H1 (cell line): ENCODE results near the gene MAP1LC3A. TPM values are rescaled to one million over a fixed set of nuclear protein-coding genes. Genes with fewer than 3 reads are reported as not detected.

Experiments used
- CTCF ChIA-PET: fragments of 300-600 bp; sonication (Branson Sonifier 250); formaldehyde crosslinking; loops from one replicate; lab custom pipeline; 2021; ENCODE audit not compliant: partially characterized antibody; lab: Charles Lee
- POLR2A ChIA-PET: fragments of 300-600 bp; sonication (Branson Sonifier 250); formaldehyde crosslinking; loops from one replicate; lab custom pipeline; 2021; ENCODE audit warnings: inconsistent platforms; ENCODE audit not compliant: partially characterized antibody; lab: Charles Lee
- DNase-seq, 2 experiments: peaks; one replicate each; pipeline versions ENCODE4 v3.0.0 to v3.0.0-alpha.2; 2010 to 2022; ENCODE audit warnings: low spot score in 2 of 2, low read depth in 1 of 2, mixed read lengths in 1 of 2
- FAIRE-seq: peaks from 2 replicates; lab custom pipeline; 2011; peaks lifted over from hg19 to GRCh38; lab: Jason Lieb, UNC
- H2AFZ ChIP-seq: 2 replicates; pipeline ENCODE4 v1.8.1; 2012; ENCODE audit warnings: low read length, inconsistent platforms
- H2AK5ac ChIP-seq: 2 replicates; pipeline ENCODE4 v1.6.1; 2013; ENCODE audit warnings: low read depth, low read length
- H2BK120ac ChIP-seq: replicated peaks from 2 replicates; pipeline ENCODE3; 2013; ENCODE audit warnings: low read depth, low read length, inconsistent platforms
- H2BK12ac ChIP-seq: 2 replicates; pipeline ENCODE4 v1.6.1; 2013; ENCODE audit warnings: low read depth, low read length
- H2BK15ac ChIP-seq: 2 replicates; pipeline ENCODE4 v1.6.1; 2013; ENCODE audit warnings: low read length
- H2BK20ac ChIP-seq: 2 replicates; pipeline ENCODE4 v1.6.1; 2013; ENCODE audit warnings: low read length
- H2BK5ac ChIP-seq: 2 replicates; pipeline ENCODE4 v1.6.1; 2013; ENCODE audit warnings: low read depth, low read length
- H3K14ac ChIP-seq: 2 replicates; pipeline ENCODE4 v1.6.1; 2013; ENCODE audit warnings: inconsistent platforms; ENCODE audit not compliant: insufficient read length
- H3K18ac ChIP-seq: 2 replicates; pipeline ENCODE4 v1.6.1; 2013; ENCODE audit warnings: low read length; ENCODE audit errors: extremely low read depth
- H3K23ac ChIP-seq: 2 replicates; pipeline ENCODE4 v1.6.1; 2013; ENCODE audit warnings: inconsistent platforms; ENCODE audit not compliant: insufficient read length
- H3K23me2 ChIP-seq: 2 replicates; pipeline ENCODE4 v1.6.1; 2013; ENCODE audit warnings: low read depth, low read length
- H3K27ac ChIP-seq: 2 replicates; pipeline ENCODE4 v1.6.1; 2011; ENCODE audit warnings: low read depth, low read length, inconsistent platforms
- H3K27me3 ChIP-seq, 4 experiments: replicated peaks in 1 of 4; 1 replicate in 1 of 4; 2 replicates in 3 of 4; pipeline versions ENCODE4 v1.6.1 to v1.8.1; 2011 to 2013; ENCODE audit warnings: low read length in 3 of 4, mild to moderate bottlenecking in 3 of 4, inconsistent platforms in 2 of 4, mixed read lengths in 2 of 4, moderate library complexity in 1 of 4; ENCODE audit not compliant: control insufficient read depth in 3 of 4, insufficient read depth in 3 of 4; ENCODE audit errors: extremely low read depth in 1 of 4
- H3K36me3 ChIP-seq, 4 experiments: 2 replicates each; pipeline versions ENCODE4 v1.6.1 to v1.8.1; 2011 to 2013; ENCODE audit warnings: mild to moderate bottlenecking in 4 of 4, low read length in 3 of 4, moderate library complexity in 2 of 4, control low read depth in 1 of 4, inconsistent platforms in 1 of 4; ENCODE audit not compliant: insufficient read depth in 4 of 4, control insufficient read depth in 2 of 4
- H3K4ac ChIP-seq: replicated peaks from 2 replicates; pipeline ENCODE3; 2013; ENCODE audit warnings: low read length, low read depth, mixed read lengths, inconsistent platforms; ENCODE audit not compliant: insufficient read length
- H3K4me1 ChIP-seq, 4 experiments: replicated peaks in 1 of 4; 1 replicate in 1 of 4; 2 replicates in 3 of 4; pipeline versions ENCODE4 v1.6.1 to v1.8.1; 2011 to 2013; ENCODE audit warnings: low read length in 3 of 4, inconsistent platforms in 2 of 4, mixed read lengths in 1 of 4; ENCODE audit not compliant: insufficient read depth in 4 of 4, control insufficient read depth in 3 of 4
- H3K4me2 ChIP-seq, 2 experiments: 2 replicates each; pipeline versions ENCODE4 v1.6.1 to v1.8.1; 2011 to 2013; ENCODE audit warnings: low read depth in 2 of 2, low read length in 2 of 2, control low read depth in 1 of 2, inconsistent platforms in 1 of 2, mild to moderate bottlenecking in 1 of 2; ENCODE audit not compliant: insufficient read depth in 1 of 2
- H3K4me3 ChIP-seq, 4 experiments: fragments of 200-600, 300-600 bp in 1 of 4; sonication (generic), shearing (Covaris generic), sonication (Bioruptor Twin) in 1 of 4; 2 replicates each; pipeline versions ENCODE4 v1.5.1 to v1.8.1; 2011 to 2016; ENCODE audit warnings: low read length in 4 of 4, low read depth in 3 of 4, control low read depth in 2 of 4, inconsistent platforms in 2 of 4, mild to moderate bottlenecking in 2 of 4, mixed read lengths in 1 of 4, moderate library complexity in 1 of 4; ENCODE audit not compliant: insufficient read depth in 2 of 4; ENCODE audit errors: extremely low read depth in 1 of 4
- H3K56ac ChIP-seq: replicated peaks from 2 replicates; pipeline ENCODE3; 2013; ENCODE audit warnings: low read depth, mild to moderate bottlenecking, mixed read lengths, low read length, inconsistent platforms; ENCODE audit not compliant: insufficient read length
- H3K79me1 ChIP-seq: 2 replicates; pipeline ENCODE4 v1.6.1; 2013; ENCODE audit warnings: low read depth, low read length, control low read depth
- H3K79me2 ChIP-seq, 2 experiments: 2 replicates each; pipeline versions ENCODE4 v1.6.1 to v1.8.1; 2012 to 2013; ENCODE audit warnings: low read length in 2 of 2, mild to moderate bottlenecking in 2 of 2, inconsistent platforms in 1 of 2; ENCODE audit not compliant: insufficient read depth in 2 of 2, control insufficient read depth in 1 of 2
- H3K9ac ChIP-seq, 4 experiments: replicated peaks in 1 of 4; 1 replicate in 1 of 4; 2 replicates in 3 of 4; pipeline versions ENCODE4 v1.6.1 to v1.8.1; 2011 to 2013; ENCODE audit warnings: low read depth in 3 of 4, low read length in 3 of 4, control low read depth in 2 of 4, mild to moderate bottlenecking in 2 of 4, moderate library complexity in 2 of 4, inconsistent platforms in 1 of 4; ENCODE audit errors: extremely low read depth in 1 of 4
- H3K9me3 ChIP-seq, 2 experiments: 2 replicates each; pipeline versions ENCODE4 v1.6.1 to v1.8.1; 2012 to 2013; ENCODE audit warnings: mild to moderate bottlenecking in 2 of 2, moderate library complexity in 2 of 2, control low read depth in 1 of 2, inconsistent platforms in 1 of 2, low read depth in 1 of 2, low read length in 1 of 2, mixed read lengths in 1 of 2; ENCODE audit not compliant: insufficient read depth in 2 of 2
- H4K20me1 ChIP-seq, 2 experiments: replicated peaks in 1 of 2; 2 replicates each; pipeline versions ENCODE3 to v1.8.1; 2011 to 2013; ENCODE audit warnings: inconsistent platforms in 2 of 2, low read length in 2 of 2, mild to moderate bottlenecking in 1 of 2; ENCODE audit not compliant: insufficient read depth in 2 of 2, control insufficient read depth in 1 of 2
- H4K5ac ChIP-seq: 2 replicates; pipeline ENCODE4 v1.6.1; 2013; ENCODE audit warnings: low read length, low read depth, mixed read lengths, inconsistent platforms; ENCODE audit not compliant: insufficient read length
- H4K8ac ChIP-seq: 2 replicates; pipeline ENCODE4 v1.8.0; 2013; ENCODE audit warnings: mild to moderate bottlenecking, moderate library complexity, low read length, inconsistent platforms; ENCODE audit not compliant: insufficient read depth; ENCODE audit errors: extremely low read depth
- H4K91ac ChIP-seq: replicated peaks from 2 replicates; pipeline ENCODE3; 2013; ENCODE audit warnings: low read length, mixed read lengths, inconsistent platforms; ENCODE audit not compliant: insufficient read length
- ATF3 ChIP-seq: IDR thresholded peaks from 2 replicates; pipeline ENCODE4 v1.6.1; 2011; ENCODE audit warnings: low read depth, mild to moderate bottlenecking, low read length; ENCODE audit not compliant: insufficient read depth
- BCL11A ChIP-seq, 2 experiments: IDR thresholded peaks; one replicate each; pipeline ENCODE4 v1.6.1; 2011; ENCODE audit warnings: low read depth in 2 of 2, low read length in 2 of 2, mild to moderate bottlenecking in 2 of 2
- CHD1 ChIP-seq: IDR thresholded peaks from 2 replicates; pipeline ENCODE4 v1.6.1; 2012; ENCODE audit warnings: low read depth, low read length, improper control_type of control experiment
- CTBP2 ChIP-seq: IDR thresholded peaks from 2 replicates; pipeline ENCODE4 v1.7.0; 2011; ENCODE audit warnings: borderline replicate concordance, mild to moderate bottlenecking, moderate library complexity, mixed read lengths, low read length; ENCODE audit not compliant: insufficient read depth, insufficient read length
- KDM4A ChIP-seq: IDR thresholded peaks from one replicate; pipeline ENCODE4 v1.7.1; 2012; ENCODE audit warnings: low read depth, mild to moderate bottlenecking, moderate library complexity, low read length, inconsistent platforms; ENCODE audit not compliant: severe bottlenecking
- NANOG ChIP-seq: IDR thresholded peaks from 2 replicates; pipeline ENCODE4 v1.6.1; 2011; ENCODE audit warnings: low read length, low read depth, mild to moderate bottlenecking, inconsistent platforms; ENCODE audit not compliant: insufficient read depth, poor library complexity, severe bottlenecking
- POU5F1 ChIP-seq: IDR thresholded peaks from 2 replicates; pipeline ENCODE4 v1.6.1; 2011; ENCODE audit warnings: low read depth, mild to moderate bottlenecking, low read length, moderate library complexity
- SRF ChIP-seq: IDR thresholded peaks from 2 replicates; pipeline ENCODE4 v1.6.1; 2011; ENCODE audit warnings: mild to moderate bottlenecking, low read depth, low read length, moderate library complexity
- SUZ12 ChIP-seq: fragments of 200-600 bp; sonication (generic); IDR thresholded peaks from 2 replicates; pipeline ENCODE4 v1.6.1; 2012; ENCODE audit warnings: mild to moderate bottlenecking, inconsistent platforms, low read length, moderate library complexity, mixed read lengths
- YY1 ChIP-seq: IDR thresholded peaks from 2 replicates; pipeline ENCODE4 v1.6.1; 2011; ENCODE audit warnings: low read depth, mild to moderate bottlenecking, low read length
- WGBS, 2 experiments: shearing (Covaris generic) in 1 of 2; methylation state at CpG; one replicate each; pipeline versions ENCODE4 v1.1.6 to v1.1.7; 2013 to 2015; ENCODE audit warnings: low lambda C conversion rate in 2 of 2, mixed read lengths in 2 of 2, inconsistent platforms in 1 of 2, low coverage in 1 of 2, missing lambda C conversion rate in 1 of 2; ENCODE audit not compliant: insufficient replicate concordance in 2 of 2, insufficient coverage in 1 of 2, insufficient read length in 1 of 2; ENCODE audit errors: extremely low coverage in 1 of 2, missing lambda C conversion rate in 1 of 2; 5-methylcytosine and 5-hydroxymethylcytosine counted together
- polyA plus RNA-seq, 7 experiments: library from polyadenylated mRNA; depleted of rRNA in 3 of 7; stranded (reverse) in 5 of 7; unstranded in 2 of 7; fragments of >200 nt in 5 of 7; fragments of 200-250 nt in 2 of 7; gene quantifications; 1 replicate in 5 of 7; 2 replicates in 1 of 7; 4 replicates in 1 of 7; pipeline versions ENCODE4 v1.2.1 to v1.2.3, GENCODE V29; 2011 to 2013; ENCODE audit warnings: missing spikeins in 2 of 7, mixed read lengths in 2 of 7
- total RNA-seq: library from RNA; stranded (reverse); fragmentation: NEBNext Ultra II Directional; extraction: Animal tissue kit (Norgen Biotek cat#: 25700); gene quantifications from 2 replicates; pipeline ENCODE4 v1.2.1, GENCODE V29; 2021

MAP1LC3A gene
- total and polyA plus RNA-seq, 2 of the 8 experiments (the other 6 are each of a cell fraction or from before 2014, with no cell fraction given) = 5.0 to 6.1 TPM

- no peak within 1 kb of the TSS for H2BK15ac ChIP-seq
- peak within 1 kb of the TSS; percentile 96 for H3K18ac ChIP-seq
- no peaks in the 10 kb centered on the region for H3K27me3 ChIP-seq
- H4K20me1 ChIP-seq = peaks cover 4 to 5% of the 10 kb centered on the region in 2 experiments
- peak within 1 kb of the TSS; percentile 86 for H4K5ac ChIP-seq
- peak within 1 kb of the TSS; percentile 77 to 87 (median 82) for H3K4me3 ChIP-seq
- H3K79me1 ChIP-seq = no peaks in the 10 kb centered on the region
- ChIA-PET CTCF (interaction anchor here (0.9 to 4.7 kb wide), 5 partner anchors 20 to 327 kb away, joined by 3 to 25 read pairs (median 5); no protein-coding TSS in a partner anchor), POLR2A (interaction anchor here (0.5 to 3.3 kb wide), 17 partner anchors 11 to 404 kb away, joined by 3 to 15 read pairs (median 4); partner anchors contain the start of genes AHCY, EIF2S2, ITCH and TP53INP2)
- peak within 1 kb of the TSS; percentile 76 to 89 (median 82) for H3K9ac ChIP-seq
- H2AK5ac ChIP-seq = 0 out of 2 replicates have a peak within 1 kb of the TSS, but pooled peaks have one; percentile 30
- H2BK120ac ChIP-seq = no peak within 1 kb of the TSS
- H3K79me2 ChIP-seq = peaks cover 0 to 46% of the 10 kb centered on the region in 2 experiments; a peak in 3 of 4 replicates
- peak within 1 kb of the TSS; percentile 80 for H3K56ac ChIP-seq
- H2BK12ac ChIP-seq = no peak within 1 kb of the TSS; the same call in 1 of the 2 replicates
- H3K14ac ChIP-seq = no peak within 1 kb of the TSS
- DNase-seq (peak; percentile 79 to 99), FAIRE-seq (no peak)
- no peaks in the 10 kb centered on the region; a peak in 1 of 8 replicates for H3K36me3 ChIP-seq
- peaks cover 0 to 3% (median 3%) of the 10 kb centered on the region in 4 experiments; a peak in 3 of 7 replicates for H3K4me1 ChIP-seq
- H3K9me3 ChIP-seq = no peaks in the 10 kb centered on the region
- H3K23me2 ChIP-seq = peaks cover 10% of the 10 kb centered on the region
- H3K4ac ChIP-seq = peak within 1 kb of the TSS; percentile 21
- peak within 1 kb of the TSS; percentile 74 for H3K27ac ChIP-seq
- peak within 1 kb of the TSS; percentile 79 for H2BK5ac ChIP-seq
- 2% methylated on average over 56 of the region's 59 CpGs; no CpG with 5 or more reads in 1 of the 2 experiments for WGBS, 2 experiments
- H2BK20ac ChIP-seq = no peak within 1 kb of the TSS
- H3K23ac ChIP-seq = no peak within 1 kb of the TSS
- H2AFZ ChIP-seq = peak within 1 kb of the TSS; percentile 94
- peak within 1 kb of the TSS; percentile 99 for H4K8ac ChIP-seq
- H3K4me2 ChIP-seq = peak within 1 kb of the TSS; percentile 77 to 81
- H4K91ac ChIP-seq = peak within 1 kb of the TSS; percentile 66
- no peak for TF ChIP-seq SUZ12
- TF ChIP-seq BCL11A (IDR thresholded peaks at IDR 0.05; ENCODE audit: low read depth in 2 of 2, low read length in 2 of 2) = no peak
- TF ChIP-seq SRF = no peak
- TF ChIP-seq CHD1 = no peak
- no peak for TF ChIP-seq NANOG
- no peak for TF ChIP-seq POU5F1
- no peak for TF ChIP-seq ATF3
- no peak for TF ChIP-seq CTBP2
- TF ChIP-seq KDM4A = peak; percentile 32
- TF ChIP-seq YY1 = 0 out of 2 replicates have a peak, but pooled peaks have one; percentile 19
These were observed 42.0 kb upstream of the MAP1LC3A start, which contains the start of gene DYNLRB1 for GRCh38 chr20:34516247-34517113. TSS of gene DYNLRB1 (plus strand) at chr20:34516422. CDS start at chr20:34516459, 37 bp downstream.
